SHP77 treated with DMSO at 0.1 percent for 48 hours (cell line): ENCODE measurements around the gene HYAL1.

ENCODE experiments used
- DNase-seq: peaks from one replicate; lab custom pipeline; 2025; lab: John Stamatoyannopoulos, UW

HYAL1 gene, protein sequence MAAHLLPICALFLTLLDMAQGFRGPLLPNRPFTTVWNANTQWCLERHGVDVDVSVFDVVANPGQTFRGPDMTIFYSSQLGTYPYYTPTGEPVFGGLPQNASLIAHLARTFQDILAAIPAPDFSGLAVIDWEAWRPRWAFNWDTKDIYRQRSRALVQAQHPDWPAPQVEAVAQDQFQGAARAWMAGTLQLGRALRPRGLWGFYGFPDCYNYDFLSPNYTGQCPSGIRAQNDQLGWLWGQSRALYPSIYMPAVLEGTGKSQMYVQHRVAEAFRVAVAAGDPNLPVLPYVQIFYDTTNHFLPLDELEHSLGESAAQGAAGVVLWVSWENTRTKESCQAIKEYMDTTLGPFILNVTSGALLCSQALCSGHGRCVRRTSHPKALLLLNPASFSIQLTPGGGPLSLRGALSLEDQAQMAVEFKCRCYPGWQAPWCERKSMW

GRCh38 chr3:50303013-50303815 is at the start of gene HYAL1:
TSS of gene HYAL1 (minus strand) at chr3:50303574. CDS start at chr3:50302956, 618 bp downstream.
- no peak for DNase-seq

DNA sequence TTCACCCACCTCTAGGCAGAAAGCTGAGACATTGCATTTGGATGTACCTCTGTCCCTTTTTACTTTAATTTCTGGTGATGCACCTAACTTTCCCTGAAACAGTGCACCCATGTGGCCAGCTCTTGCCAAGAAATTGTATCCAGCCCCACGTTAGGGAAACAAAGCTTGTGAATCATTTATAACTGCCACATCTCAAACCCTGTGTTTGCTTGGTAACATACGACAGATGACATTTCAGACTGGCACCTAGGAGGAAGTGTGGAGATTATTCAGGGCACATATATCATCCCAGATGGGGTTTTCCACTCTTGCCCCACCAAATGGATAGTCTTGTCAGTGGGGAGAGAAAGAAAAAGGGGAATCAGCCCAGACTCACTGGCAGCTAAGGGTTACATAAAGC is 49.4 kb upstream of the HYAL1 start:
- no peak for DNase-seq

- no peak for DNase-seq
Observed at GRCh38 chr3:50351323-50351697, 47.9 kb upstream of the HYAL1 start.

- DNase-seq: peak; percentile 91
Observed at GRCh38 chr3:50350527-50351322, 47.4 kb upstream of the HYAL1 start, which contains the start of the genes CYB561D2 and NPRL2. TSS of gene CYB561D2 (plus strand) at chr3:50350862. CDS start at chr3:50351434, 572 bp downstream. TSS of gene NPRL2 (minus strand) at chr3:50350775. CDS start at chr3:50350652, 123 bp downstream.

DNA sequence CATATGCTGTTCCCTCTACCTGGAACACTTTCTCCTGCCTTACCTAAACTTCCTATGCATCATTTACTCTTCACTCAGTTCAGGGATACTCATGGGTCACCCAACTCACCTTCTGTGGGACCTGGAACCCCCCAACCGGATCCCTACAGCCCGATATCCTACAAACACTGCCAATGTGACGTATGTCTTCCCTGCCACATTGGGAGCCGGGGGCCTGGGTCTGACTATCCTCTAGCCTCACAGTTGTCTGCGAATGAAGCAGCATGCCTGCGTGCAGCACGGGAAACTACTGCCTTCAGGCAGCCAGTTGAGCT is 46.8 kb upstream of the HYAL1 start:
- DNase-seq: no peak

GRCh38 chr3:50347187-50347813 is 43.9 kb upstream of the HYAL1 start:
- DNase-seq: peak; percentile 49

DNA sequence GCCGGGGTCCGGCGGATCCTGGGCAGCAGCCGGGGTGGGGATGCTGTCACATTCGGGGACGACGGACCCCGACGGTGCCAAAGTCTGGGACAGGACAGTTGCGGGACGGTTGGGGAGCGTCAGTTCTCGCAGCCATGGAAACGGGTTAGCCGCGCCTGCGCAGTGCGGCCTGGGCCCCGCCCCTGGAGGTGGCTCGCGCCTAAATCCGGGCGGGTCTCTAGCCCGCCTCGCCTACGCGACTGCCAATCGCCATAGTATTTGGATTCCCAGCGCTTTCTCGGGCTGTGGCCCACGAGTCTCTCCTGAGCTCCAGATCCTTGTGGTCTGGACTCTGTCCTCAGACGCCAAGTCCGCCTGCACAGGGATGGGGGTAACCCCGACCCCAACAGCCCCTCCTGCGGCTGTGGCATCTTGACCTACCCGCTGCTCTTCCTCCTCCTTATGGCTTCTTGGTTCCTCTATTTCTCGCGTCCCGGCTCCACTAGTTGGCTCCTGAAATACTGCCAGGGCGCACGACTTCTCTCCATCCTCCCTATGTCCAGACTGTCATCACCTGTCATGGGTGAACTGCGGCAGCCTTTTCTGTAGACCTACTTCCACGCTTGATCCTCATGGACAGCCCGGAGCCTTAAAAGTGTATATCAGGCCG is 42.3 kb upstream of the HYAL1 start, which contains the start of gene ZMYND10:
Gene ZMYND10, minus strand, starts transcription at position 147 of the 649 bp plus-strand sequence. CDS start 153 bp downstream, outside the sequence.
- DNase-seq: no peak

DNA sequence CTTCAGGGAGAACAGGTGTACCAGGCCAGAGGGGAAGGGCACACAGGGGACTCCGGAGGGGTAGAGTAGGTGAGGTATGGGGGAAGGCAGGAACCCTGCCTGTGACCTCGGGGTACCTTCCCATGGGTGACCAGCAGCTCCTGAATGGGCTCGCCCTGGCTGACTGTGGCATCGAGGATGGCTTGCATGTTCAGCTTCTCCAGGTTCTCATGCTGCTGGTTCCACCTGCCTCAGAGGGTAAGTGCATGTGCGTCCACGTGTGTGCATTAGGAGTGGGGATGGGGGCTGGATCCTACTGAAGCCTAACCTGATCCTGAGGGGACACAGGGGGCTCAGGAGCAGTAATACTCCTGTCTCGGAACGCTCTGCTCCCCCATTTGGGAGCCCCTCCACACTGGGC is 41.6 kb upstream of the HYAL1 start:
- no peak for DNase-seq

DNA sequence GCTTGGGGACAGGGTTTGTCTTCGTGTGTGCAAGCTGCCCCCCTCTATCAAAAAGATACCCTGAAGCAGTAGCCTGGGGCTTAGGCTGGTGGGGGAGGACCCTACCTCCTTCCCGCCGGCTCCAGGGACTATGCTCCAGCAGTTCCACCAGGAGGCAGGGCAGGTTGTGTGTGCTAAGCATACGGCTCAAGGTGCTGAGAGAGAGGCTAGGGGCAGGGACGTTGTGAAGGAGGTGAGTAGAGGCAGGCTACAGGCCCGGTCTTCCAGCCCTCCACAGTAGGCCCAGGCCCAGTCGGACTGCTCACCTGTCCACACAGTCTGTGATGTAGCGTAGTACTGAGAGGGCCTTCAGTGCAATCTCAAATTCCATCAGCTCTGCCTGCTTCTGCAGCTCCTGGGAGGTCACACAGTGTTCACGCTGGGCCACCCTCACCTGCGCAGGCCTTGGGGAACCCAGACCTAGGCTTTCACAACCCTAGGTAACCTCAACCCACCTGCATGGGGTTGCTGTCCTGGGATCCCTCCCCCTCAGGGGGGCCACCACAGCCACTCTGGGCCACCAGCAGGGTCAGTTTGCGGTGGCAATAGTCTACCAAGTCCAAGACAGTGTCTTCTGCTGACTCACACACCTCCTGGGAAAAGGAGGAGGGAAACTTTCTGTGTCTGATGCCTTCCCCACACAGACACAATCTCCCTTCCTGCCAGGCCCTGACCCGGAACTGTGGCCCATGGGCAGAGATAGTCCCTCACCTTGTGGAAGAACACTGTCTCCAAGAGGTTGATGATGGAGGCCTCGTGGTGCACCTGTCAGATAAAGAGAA is 39.6 kb upstream of the HYAL1 start:
- DNase-seq: no peak

- DNase-seq: no peak
Observed at GRCh38 chr3:50341996-50342650, 38.7 kb upstream of the HYAL1 start.

DNA sequence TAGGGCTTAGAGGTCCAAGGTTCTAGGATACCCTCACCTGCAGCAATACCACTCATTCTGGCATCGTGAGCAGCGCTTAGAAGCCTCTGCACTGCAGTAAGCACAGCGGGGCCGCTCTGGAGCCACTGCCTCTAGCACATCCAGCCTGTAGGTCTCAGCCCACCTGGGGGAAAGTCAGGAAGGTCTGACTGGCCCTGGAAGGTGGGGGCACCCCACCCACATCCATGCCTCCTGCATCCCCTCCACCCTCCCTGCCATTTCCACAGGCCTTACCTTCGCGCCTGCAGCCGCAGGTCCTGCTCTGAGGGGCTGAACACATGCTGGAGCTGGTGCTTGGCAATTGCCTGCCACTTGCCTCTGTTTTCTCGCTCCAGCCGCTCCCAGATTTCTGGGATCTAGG is 38.2 kb upstream of the HYAL1 start:
- no peak for DNase-seq

DNA sequence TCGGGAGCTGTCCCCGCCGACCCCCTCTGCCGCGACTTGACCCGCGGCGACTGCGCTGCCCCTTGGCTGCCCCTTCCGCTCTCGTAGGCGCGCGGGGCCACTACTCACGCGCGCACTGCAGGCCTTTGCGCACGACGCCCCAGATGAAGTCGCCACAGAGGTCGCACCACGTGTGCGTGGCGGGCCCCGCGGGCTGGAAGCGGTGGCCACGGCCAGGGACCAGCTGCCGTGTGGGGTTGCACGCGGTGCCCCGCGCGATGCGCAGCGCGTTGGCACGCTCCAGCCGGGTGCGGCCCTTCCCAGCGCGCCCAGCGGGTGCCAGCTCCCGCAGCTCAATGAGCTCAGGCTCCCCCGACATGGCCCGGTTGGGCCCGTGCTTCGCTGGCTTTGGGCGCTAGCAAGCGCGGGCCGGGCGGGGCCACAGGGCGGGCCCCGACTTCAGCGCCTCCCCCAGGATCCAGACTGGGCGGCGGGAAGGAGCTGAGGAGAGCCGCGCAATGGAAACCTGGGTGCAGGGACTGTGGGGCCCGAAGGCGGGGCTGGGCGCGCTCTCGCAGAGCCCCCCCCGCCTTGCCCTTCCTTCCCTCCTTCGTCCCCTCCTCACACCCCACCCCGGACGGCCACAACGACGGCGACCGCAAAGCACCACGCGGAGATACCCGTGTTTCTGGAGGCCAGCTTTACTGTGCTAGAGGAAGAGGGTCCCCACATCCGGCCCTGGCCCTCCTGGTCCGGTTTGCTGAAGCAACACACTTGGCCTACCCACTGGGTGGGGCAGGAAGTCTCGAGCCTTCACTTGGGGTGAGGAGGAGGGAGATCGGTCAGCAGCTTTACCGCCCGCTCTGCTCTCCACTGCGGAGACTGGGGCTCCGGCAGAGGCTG is 37.3 kb upstream of the HYAL1 start, which contains the start of gene RASSF1:
Gene RASSF1, minus strand, starts transcription at position 389 of the 882 bp plus-strand sequence. Its CDS starts 31 bp downstream, at position 358.
- no peak for DNase-seq

GRCh38 chr3:50340147-50340447 is 36.7 kb upstream of the HYAL1 start:
- no peak for DNase-seq

DNA sequence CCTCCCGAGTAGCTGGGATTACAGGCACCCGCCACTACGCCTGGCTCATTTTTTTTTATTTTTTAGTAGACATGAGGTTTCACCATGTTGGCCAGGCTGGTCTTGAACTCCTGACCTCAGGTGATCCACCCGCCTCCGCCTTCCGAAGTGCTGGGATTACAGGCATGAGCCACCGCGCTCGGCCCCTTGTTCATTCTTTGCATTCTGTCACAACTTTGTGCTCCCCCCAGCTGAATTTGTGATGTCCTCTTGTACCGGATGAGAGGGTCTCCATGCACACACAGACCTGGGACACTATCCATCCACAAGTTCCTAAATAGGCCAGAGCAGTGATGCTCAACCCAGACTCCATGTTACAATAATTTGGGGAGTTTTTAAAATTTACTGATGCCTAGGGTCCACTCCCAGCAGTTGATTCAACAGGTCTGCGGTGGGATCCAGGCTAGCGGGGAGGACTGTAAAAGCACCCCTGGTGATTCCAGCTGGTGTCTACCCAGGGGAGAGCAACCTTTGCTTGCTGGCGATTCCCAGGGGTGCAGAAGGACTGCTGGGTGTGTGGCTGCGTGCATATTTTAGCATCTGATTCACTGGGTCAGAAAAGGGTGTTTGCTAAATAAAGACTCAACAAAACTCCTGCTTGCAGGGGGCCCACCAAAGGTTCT is 36.2 kb upstream of the HYAL1 start:
- no peak for DNase-seq

DNA sequence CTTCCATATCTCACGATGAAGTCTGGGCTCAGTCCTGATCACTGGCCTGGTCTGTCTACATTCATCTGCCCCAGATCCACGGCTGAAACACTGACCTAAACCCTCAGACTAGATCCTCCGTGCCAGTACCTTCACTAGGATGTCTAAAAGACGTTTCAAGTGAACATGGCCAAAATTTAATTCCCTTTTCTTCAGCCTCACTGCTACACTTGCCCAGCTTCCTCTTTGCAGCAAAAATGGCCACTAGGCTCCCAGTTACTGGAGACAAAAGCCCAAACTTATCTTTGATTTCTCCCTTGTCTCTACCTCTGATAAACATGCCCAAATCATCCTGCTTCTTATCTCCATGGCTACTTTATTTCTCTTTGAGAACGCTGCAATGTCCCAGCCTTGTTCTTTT is 35.6 kb upstream of the HYAL1 start:
- no peak for DNase-seq

DNA sequence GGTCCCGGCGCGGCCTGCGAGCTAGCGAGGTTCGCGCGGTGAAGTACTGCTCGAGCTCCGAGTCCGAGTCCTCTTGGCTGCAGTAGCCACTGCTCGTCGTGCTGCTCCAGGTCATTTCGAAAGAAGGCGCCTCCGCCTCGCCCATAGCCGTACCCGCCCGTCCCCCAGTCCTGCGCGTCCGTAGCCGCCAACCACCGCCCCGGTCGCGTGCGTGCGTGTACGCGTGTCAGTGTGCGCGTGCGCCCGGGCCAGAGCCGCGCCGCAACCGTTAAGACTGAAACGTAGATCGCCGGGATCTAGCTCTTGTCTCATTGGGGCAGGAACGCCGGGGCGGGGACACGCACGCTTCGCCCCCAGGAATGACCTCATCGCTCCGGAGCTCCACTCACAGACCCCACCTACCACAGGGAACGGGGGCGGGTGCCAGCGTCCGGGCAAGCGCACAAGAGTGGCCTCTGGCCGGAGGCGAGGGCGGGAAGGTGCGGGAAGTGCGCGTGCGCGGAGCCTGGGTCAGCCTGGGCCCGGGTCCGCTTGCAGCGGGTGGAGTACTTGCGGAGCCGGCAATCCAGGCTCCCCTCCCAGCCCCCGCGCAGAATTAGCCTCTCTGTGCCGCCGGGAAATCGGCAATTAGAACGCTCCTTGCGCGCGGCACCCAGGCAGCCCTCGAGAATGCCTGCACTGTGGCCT is 33.9 kb upstream of the HYAL1 start:
- peak; percentile 94 for DNase-seq

DNA sequence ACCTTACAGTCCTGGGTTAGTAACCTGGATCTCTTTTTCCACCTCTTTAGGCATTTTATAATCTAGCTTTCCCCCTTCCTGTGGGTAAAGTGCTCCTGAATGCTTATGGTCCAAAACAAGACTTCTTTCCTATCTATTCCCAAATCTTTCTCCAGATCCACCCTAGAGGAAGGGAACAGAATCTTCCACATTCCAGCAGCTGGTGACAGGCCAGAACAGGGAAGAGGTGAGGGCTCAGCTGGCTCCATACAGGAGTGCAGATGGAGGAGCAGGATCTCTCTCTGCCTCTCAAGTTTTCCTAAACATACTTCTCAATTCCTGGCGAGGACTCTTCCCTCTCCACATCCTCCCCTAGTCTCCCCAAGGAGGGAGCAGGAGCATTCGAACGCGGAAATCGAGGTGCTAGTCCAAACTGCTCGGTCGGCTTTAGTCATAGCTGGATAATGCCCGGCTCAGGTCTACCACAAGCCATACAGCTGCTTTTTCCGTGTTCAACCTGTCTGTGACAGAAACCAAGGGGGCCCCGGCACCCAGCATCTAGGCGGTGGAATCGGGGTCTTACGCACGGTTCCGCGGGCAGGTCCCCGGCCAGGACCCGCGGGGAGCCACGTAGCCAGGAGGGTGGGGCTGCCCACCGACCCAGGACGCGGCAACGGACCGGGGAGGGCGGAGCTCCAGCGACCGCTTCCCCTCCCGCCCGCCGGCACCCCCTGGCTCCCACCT is 33.2 kb upstream of the HYAL1 start:
- no peak for DNase-seq
